Hepatocyte (in vitro differentiated cells): ENCODE measurements around the gene GRID2IP. TPM values are rescaled to one million over a fixed set of nuclear protein-coding genes. Genes with fewer than 3 reads are reported as not detected.
A peak's percentile ranks its signal among the peaks of the same experiment; 100 is the strongest.

ENCODE experiments used
- DNase-seq: peaks from one replicate; pipeline ENCODE4 v3.0.0-alpha.2; 2016; ENCODE audit warnings: low spot score
- H2AFZ ChIP-seq: fragments of 200-600 bp; sonication (generic); 2 replicates; pipeline ENCODE4 v1.6.0; 2016; ENCODE audit warnings: antibody characterized with exemption, mild to moderate bottlenecking
- H3K27ac ChIP-seq: fragments of 200-600 bp; sonication (generic); 2 replicates; pipeline ENCODE4 v1.5.1; 2016; ENCODE audit warnings: mild to moderate bottlenecking
- H3K27me3 ChIP-seq: fragments of 200-600 bp; sonication (generic); 2 replicates; pipeline ENCODE4 v1.6.1; 2016
- H3K36me3 ChIP-seq: fragments of 200-600 bp; sonication (generic); replicated peaks from 2 replicates; pipeline ENCODE4 v1.5.1; 2016; ENCODE audit warnings: low read depth; ENCODE audit not compliant: insufficient read depth
- H3K4me1 ChIP-seq: fragments of 200-600 bp; sonication (generic); 2 replicates; pipeline ENCODE4 v1.5.1; 2016; ENCODE audit warnings: mild to moderate bottlenecking, moderate library complexity; ENCODE audit not compliant: insufficient read depth
- H3K4me2 ChIP-seq: fragments of 200-600 bp; sonication (generic); 2 replicates; pipeline ENCODE4 v1.6.0; 2016
- H3K4me3 ChIP-seq: fragments of 200-600 bp; sonication (generic); 2 replicates; pipeline ENCODE4 v1.5.1; 2016; ENCODE audit warnings: mild to moderate bottlenecking
- H3K79me2 ChIP-seq: fragments of 200-600 bp; sonication (generic); 2 replicates; pipeline ENCODE4 v1.6.0; 2017; ENCODE audit warnings: mild to moderate bottlenecking
- H3K9me2 ChIP-seq: fragments of 200-600 bp; sonication (generic); replicated peaks from 2 replicates; pipeline ENCODE4 v1.6.0; 2017; ENCODE audit warnings: mild to moderate bottlenecking; ENCODE audit not compliant: insufficient read depth
- H3K9me3 ChIP-seq: fragments of 200-600 bp; sonication (generic); 2 replicates; pipeline ENCODE4 v1.5.1; 2016; ENCODE audit warnings: low read depth, mild to moderate bottlenecking
- H4K20me1 ChIP-seq: fragments of 200-600 bp; sonication (generic); 2 replicates; pipeline ENCODE4 v1.6.0; 2016; ENCODE audit warnings: mild to moderate bottlenecking; ENCODE audit not compliant: insufficient read depth, poor library complexity, severe bottlenecking
- EZH2 ChIP-seq: fragments of 200-600 bp; sonication (generic); IDR thresholded peaks from 2 replicates; pipeline ENCODE4 v1.6.1; 2016; ENCODE audit warnings: antibody characterized with exemption, mild to moderate bottlenecking, borderline replicate concordance
- EZH2phosphoT487 ChIP-seq: fragments of 200-600 bp; sonication (generic); IDR thresholded peaks from one replicate; pipeline ENCODE4 v1.6.1; 2018; ENCODE audit warnings: antibody characterized with exemption, mild to moderate bottlenecking, low read depth, moderate library complexity; ENCODE audit not compliant: unreplicated experiment, severe bottlenecking
- WGBS: methylation state at CpG from one replicate; pipeline ENCODE4 v1.1.6; 2016; ENCODE audit warnings: low lambda C conversion rate; ENCODE audit errors: missing lambda C conversion rate; 5-methylcytosine and 5-hydroxymethylcytosine counted together
- polyA plus RNA-seq: library from polyadenylated mRNA; unstranded; fragments of >200 nt; fragmentation: Nextera tagmentation; extraction: Ambion mirVana; gene quantifications from 2 replicates; pipeline ENCODE4 v1.2.1, GENCODE V29; 2016
- total RNA-seq: library from RNA; depleted of rRNA; stranded (reverse); fragments of >200 nt; gene quantifications from 2 replicates; pipeline ENCODE4 v1.2.3, GENCODE V29; 2014
- TF ChIP-seq, protein P1 (sequence below): fragments of 200-600 bp; sonication (generic); IDR thresholded peaks from 2 replicates; pipeline ENCODE4 v1.5.1; 2016; ENCODE audit warnings: antibody characterized with exemption, mild to moderate bottlenecking; ENCODE audit not compliant: poor library complexity

GRID2IP gene
- total and polyA plus RNA-seq, 2 experiments from 2014 or later, result 0.25 to 0.73 TPM

DNA sequence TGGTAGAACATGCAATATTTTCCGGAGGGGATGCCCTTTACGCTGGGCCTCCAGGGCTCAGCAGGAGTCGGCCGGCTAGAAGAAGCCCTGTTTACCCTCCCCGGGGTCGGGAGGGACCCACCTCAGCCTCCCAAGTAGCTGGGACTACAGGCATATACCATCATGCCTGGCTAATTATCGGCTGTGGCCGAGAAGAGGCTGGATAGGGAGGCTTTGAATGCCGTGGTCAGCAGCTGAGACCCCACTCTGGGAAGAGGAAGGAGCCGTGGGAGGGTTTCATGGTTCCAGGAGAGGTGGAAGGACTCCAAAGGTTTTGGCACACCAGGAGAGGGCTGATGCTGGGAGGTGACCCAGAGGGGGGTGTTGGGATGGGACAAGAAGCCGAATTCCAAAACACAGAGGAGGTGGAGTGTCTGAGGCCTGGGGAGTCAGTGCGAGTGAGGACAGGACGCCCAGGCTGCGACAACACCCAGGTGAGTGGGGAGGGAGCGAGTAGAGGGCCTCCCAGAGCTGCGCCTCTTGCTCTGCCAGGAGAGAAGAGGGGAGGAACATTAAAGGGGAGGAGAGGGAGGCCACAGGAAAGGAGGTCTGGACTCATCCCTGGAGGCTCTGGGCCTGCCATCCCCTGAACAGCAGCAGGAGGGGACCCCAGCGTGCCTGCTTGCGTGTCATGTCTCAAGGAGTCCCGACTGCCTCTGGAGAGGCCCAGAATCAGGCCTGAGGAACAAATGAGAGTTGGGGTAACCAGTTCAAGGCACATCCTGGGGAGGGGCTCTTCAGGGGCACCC lies 19.6 kb downstream of the GRID2IP start:
- H3K27ac ChIP-seq, result no peak overlapping the region
- peak overlapping the region; percentile 92 for H3K4me2 ChIP-seq
- DNase-seq, result no peak
- H3K4me3 ChIP-seq, result no peak overlapping the region
- no peaks in the 10 kb centered on the region for H3K9me2 ChIP-seq
- peaks cover 86% of the 10 kb centered on the region for H3K27me3 ChIP-seq
- no peaks in the 10 kb centered on the region for H3K9me3 ChIP-seq
- H3K79me2 ChIP-seq, result no peaks in the 10 kb centered on the region
- H3K4me1 ChIP-seq, result peaks cover 6% of the 10 kb centered on the region
- H3K36me3 ChIP-seq, result no peaks in the 10 kb centered on the region
- H4K20me1 ChIP-seq, result no peaks in the 10 kb centered on the region
- WGBS, result 37% methylated on average over 19 of the region's 19 CpGs
- H2AFZ ChIP-seq, result no peak overlapping the region
- TF ChIP-seq, protein P1, sequence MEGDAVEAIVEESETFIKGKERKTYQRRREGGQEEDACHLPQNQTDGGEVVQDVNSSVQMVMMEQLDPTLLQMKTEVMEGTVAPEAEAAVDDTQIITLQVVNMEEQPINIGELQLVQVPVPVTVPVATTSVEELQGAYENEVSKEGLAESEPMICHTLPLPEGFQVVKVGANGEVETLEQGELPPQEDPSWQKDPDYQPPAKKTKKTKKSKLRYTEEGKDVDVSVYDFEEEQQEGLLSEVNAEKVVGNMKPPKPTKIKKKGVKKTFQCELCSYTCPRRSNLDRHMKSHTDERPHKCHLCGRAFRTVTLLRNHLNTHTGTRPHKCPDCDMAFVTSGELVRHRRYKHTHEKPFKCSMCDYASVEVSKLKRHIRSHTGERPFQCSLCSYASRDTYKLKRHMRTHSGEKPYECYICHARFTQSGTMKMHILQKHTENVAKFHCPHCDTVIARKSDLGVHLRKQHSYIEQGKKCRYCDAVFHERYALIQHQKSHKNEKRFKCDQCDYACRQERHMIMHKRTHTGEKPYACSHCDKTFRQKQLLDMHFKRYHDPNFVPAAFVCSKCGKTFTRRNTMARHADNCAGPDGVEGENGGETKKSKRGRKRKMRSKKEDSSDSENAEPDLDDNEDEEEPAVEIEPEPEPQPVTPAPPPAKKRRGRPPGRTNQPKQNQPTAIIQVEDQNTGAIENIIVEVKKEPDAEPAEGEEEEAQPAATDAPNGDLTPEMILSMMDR, result no peak
- peak; percentile 50 for TF ChIP-seq EZH2

DNA sequence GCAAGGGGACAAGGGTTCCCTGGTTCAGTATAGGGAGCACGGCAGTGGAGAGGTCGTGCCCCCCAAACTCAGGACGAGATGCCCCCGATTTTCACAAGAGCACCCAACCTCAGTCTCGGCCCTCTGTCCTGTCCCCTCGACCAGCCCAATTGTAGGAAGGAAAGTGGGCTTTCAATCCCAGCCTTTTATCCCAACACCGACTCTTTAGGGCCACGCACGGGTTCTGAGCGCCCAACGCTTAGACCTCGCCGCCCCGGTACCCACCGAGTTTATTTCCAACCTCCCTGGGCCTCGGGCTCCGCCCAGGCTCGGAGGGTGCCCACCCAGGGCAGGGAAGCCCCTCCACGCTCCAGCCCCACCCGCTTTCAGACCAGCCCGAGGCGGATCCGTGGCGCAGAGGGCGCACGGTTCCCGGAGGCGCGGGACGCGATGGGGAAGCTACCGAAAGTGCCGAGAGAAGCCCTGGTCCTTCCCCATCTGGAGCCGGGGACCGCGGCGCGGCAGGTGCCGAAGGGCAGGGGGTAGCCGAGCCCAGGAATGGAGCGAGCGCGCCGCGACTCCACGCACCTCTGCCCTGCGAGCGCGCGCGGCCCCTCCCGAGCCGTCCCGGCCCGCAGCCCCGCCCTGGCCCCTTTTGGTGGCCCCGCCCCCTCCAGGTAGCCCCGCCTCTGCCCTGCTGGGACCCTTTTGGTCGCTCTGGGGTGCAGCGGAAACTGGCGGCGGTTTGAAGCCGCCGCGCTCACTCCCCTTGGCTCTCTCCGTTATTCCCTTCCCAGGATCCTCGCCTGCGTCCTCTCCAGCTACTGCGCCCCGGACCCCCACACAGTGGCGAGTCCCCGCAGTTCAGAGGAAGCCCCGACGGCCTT lies 20.4 kb downstream of the GRID2IP start:
- H3K4me3 ChIP-seq, result no peak overlapping the region
- H3K9me2 ChIP-seq, result no peaks in the 10 kb centered on the region
- no peak overlapping the region for H3K27ac ChIP-seq
- H3K4me1 ChIP-seq, result no peaks in the 10 kb centered on the region
- H3K27me3 ChIP-seq, result peaks cover 79% of the 10 kb centered on the region
- H4K20me1 ChIP-seq, result no peaks in the 10 kb centered on the region
- no peak for TF ChIP-seq EZH2
- TF ChIP-seq, protein P1, result no peak
- TF ChIP-seq EZH2phosphoT487, result no peak
- peak overlapping the region; percentile 92 for H3K4me2 ChIP-seq
- DNase-seq, result no peak
- no peak overlapping the region for H2AFZ ChIP-seq
- no peaks in the 10 kb centered on the region for H3K79me2 ChIP-seq
- H3K9me3 ChIP-seq, result no peaks in the 10 kb centered on the region
- no peaks in the 10 kb centered on the region for H3K36me3 ChIP-seq
- 4% methylated on average over 51 of the region's 74 CpGs for WGBS

DNA sequence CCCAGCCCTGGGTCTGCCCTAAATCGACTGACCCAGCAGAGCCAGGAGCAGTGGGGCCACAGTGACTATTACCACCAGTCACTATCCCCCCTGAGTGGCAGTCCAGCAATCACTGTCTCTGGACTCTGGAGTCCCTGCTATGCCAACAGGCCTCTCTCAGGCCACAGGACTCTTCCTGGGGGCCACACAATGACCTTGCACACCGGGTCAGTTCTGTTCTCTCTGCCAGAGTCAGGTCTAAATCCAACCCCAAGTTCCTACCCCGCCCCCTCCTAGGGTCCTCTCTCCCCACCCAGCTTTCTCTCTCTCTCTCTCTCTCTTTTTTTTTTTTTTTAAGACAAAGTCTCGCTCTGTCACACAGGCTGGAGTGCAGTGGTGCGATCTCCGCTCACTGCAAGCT lies 21.6 kb downstream of the GRID2IP start:
- no peak overlapping the region for H3K4me3 ChIP-seq
- no peaks in the 10 kb centered on the region for H3K4me1 ChIP-seq
- H3K9me3 ChIP-seq, result no peaks in the 10 kb centered on the region
- no peak overlapping the region for H3K4me2 ChIP-seq
- DNase-seq, result no peak
- peaks cover 71% of the 10 kb centered on the region for H3K27me3 ChIP-seq
- H3K9me2 ChIP-seq, result no peaks in the 10 kb centered on the region
- 63% methylated on average over 5 of the region's 6 CpGs for WGBS
- no peak overlapping the region for H2AFZ ChIP-seq
- TF ChIP-seq EZH2 (no peak), EZH2phosphoT487 (no peak)
- TF ChIP-seq, protein P1, result no peak
- H4K20me1 ChIP-seq, result no peaks in the 10 kb centered on the region
- H3K36me3 ChIP-seq, result no peaks in the 10 kb centered on the region
- H3K79me2 ChIP-seq, result no peaks in the 10 kb centered on the region
- no peak overlapping the region for H3K27ac ChIP-seq
